ENCODE data around the gene PTGR2.
"Not testable (repeated sequence)": the region's sequence is repeated elsewhere in the genome, so short reads cannot be mapped to it uniquely, and the experiment has no call there.

Gene PTGR2

DNA sequence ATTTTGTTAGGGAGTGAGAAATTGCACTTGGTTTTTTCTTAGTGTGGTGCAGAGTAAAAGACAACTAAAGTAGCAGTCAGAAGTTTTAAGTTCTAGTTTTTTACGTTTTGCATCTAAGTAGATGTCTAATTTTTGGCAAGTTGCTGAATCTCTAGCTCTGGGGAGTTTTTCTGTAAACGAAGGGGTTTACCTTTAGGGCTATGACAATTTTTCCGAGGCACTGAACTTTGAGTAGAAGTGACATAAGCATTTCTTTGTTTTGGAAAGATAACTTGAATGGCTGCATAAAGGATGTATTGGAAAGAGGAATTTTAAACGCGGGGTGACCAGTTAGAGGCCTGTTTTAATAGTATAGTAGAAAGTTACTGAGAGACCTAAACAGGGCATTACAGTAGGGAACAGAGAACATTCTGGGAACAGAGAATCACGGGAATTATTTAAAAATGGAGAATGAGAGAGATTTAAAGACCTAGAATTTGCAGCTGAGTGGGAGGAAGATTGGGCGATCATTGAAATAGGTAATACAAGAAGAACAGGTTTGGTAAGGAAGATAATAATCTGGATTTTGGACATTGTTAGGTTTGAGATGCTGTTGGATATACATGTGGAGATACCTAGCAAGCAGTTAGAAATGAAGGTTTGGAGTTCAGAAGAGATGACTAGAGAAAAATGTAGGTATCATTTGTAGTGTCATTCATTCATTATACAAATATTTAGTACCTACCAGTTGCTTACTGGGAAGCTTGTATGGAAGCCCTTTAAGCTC lies 36.2 kb downstream of the PTGR2 start:
- FAIRE-seq = no peak

DNA sequence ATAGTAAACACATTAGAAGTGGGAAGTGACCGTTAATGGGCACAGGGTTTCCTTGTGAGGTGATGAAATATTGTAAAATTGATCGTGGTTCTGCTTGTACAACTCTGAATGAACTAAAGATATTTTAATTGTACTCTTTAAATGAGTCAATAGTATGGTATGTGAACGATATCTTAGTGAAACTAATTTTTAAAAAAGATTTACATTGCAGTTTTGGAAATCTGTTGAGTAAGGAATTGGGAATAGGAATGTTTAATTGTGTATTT lies 36.8 kb downstream of the PTGR2 start:
- no peak for FAIRE-seq

- no peak for FAIRE-seq
Observed at GRCh38 chr14:73888971-73889370, 37.3 kb downstream of the PTGR2 start.

- no peak for FAIRE-seq
Observed at GRCh38 chr14:73889376-73889775, 37.7 kb downstream of the PTGR2 start.

- not testable (repeated sequence) for FAIRE-seq
Observed at GRCh38 chr14:73894180-73894687, 42.6 kb downstream of the PTGR2 start.

DNA sequence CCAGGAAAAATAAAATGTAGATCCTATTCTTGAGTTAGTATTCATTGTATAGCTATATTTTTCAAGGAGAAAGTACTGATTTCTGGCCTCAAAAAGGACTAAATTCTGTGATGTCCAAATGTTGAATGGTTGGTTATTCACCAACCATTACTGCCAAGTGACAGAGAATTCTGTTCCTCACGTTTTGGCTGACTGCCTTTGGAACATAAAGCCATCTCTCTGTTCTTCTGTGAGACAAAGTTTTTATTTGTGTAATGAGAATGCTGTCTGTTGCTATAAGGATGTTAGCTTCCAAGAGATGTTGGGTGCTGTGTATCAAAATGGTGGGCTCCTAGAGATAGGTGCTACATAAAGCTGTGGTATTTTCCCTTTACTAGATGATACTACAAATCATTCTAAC lies 44.3 kb downstream of the PTGR2 start:
- FAIRE-seq = no peak

DNA sequence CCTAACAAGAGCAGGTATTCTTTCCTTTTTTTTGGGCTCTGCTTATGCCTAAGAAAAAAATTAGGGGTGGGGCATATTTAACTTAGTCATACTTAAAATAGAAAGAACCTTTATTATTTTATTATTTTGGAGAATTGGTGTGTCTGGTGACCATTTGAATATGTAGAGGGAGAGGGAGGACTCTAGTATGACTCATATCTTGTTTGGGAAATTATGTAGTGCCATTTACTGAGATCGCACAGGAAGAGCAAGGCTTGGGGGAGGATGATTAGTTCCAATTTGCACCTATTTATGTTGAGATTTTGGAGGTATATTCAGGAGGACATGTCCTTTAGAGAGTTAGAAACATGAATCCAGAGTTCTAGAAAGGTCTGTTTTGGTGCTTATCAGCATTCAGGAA lies 44.9 kb downstream of the PTGR2 start:
- no peak for FAIRE-seq

DNA sequence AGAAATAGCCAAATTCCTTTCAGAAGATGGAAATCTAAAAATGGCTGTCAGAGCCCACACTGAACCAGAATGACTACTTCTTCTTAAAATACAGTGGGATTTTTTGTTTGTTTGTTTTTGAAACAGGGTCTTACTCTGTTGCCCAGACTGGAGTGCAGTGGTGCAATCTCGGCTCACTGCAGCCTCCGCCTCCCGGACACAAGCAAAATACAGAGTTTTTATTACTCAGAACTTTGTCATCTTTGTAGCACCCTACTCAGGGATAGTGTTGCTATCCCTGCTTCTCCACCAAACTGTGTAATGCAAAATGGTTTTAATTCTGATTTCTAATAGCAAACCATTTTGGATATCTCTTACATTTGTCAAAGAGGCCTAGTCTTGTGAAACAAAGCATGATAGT lies 51.4 kb downstream of the PTGR2 start:
- FAIRE-seq = no peak

- FAIRE-seq = no peak
Observed at GRCh38 chr14:73909681-73910080, 58.0 kb downstream of the PTGR2 start.

GRCh38 chr14:73913256-73913655 lies 61.6 kb downstream of the PTGR2 start:
- FAIRE-seq = no peak

DNA sequence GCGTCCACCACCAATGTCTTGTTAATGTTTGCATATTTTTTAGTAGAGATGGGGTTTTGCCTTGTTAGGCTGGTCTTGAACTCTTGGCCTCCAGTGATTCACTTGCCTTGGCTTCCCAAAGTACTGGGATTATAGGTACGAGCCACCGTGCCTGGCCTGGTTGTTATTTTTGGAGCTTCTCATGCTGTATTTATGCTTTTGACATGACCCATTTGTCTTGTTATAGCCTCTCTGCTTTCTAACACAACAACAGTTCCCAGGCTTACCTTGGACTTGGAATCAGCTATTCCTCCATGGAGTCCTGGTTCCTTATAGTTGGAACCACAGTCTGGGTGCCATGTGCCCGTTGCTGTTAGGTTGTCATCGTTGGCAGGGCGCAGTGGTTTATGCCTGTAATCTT lies 64.7 kb downstream of the PTGR2 start:
- no peak for FAIRE-seq

GRCh38 chr14:73919457-73919856 lies 67.8 kb downstream of the PTGR2 start:
- FAIRE-seq = not testable (repeated sequence)

GRCh38 chr14:73924337-73924736 lies 72.7 kb downstream of the PTGR2 start:
- no peak for FAIRE-seq

Measured in islet of Langerhans (tissue), 1 donor.